Stimulated activated CD4-positive, alpha-beta T cell treated with anti-CD3 and anti-CD28 coated beads, Interleukin-4, amount 100 ng/mL, for 1 hour (primary cell): ENCODE data around the gene TAF3.

Experiments used
- DNase-seq: peaks from one replicate; pipeline ENCODE4 v3.0.0-alpha.2; 2020

The TAF3 gene

DNA sequence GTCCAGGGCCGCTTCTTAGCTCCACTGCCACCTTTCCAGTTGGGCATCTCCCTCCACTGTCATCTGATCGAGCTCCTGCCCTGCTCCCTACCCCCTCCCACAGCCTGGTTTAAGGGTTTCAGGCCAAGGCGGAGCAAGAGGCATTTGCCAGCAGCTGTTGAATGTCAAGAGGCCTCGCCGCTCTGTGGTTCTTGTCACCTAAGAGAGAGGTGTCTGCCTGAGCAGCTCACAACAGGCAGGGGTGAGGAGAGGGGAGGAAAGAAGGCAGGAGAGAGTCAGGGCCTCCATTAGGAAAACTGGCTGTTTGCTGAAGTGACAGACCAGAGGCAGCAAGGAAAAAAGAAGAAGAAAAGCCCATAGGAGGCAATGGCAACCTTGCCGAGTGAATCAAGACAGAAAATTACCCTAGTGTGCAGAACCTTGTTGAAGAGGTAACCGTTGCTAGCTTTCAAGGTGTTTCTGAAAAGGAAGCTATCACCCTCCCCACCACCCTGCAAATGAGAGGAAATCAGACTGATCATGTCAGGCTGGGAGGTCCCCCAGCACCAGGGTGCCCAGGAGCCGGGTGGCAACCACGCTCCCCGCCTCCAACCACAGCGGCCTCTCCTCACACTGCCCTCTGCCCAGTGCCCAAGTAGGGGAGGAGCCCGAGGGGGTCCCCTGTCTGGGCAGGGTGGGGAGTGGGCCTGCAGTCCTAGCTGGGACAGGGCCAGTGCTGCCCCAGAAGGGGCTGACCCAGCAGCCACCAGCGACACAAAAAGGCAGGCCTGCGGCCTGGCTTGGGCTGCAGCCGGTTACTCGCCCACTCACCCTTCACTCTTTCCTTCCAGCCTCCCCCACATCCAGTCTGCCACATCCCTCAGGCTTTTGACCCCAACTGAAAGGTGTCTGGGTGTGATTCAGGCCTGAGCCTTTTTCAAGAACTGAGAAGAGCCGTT, 243.2 kb downstream of the TAF3 start:
- peak; percentile 41 for DNase-seq

- DNase-seq, result no peak
Measured at GRCh38 chr10:8063128-8063908, 245.0 kb downstream of the TAF3 start.

- DNase-seq, result no peak
Measured at GRCh38 chr10:8063935-8064334, 245.6 kb downstream of the TAF3 start.

DNA sequence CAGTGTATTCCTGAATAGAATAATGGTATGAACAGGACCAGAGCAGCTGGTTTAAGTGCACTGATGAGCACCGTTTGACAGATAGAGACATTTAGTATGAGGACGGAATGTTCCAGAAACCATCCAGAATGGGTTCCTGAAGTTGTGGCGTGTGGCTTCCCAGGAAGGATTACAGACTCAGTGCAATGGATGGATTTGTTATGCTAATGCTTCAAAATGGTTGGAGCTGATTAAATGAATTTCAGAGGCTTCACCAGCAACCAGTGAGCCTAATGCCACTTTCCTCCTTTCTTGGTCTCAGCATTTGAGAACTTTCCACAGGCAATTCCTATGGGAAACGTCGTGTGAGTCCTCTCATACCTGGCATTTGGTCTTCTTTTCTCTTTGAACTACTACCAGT, 246.1 kb downstream of the TAF3 start:
- no peak for DNase-seq

DNA sequence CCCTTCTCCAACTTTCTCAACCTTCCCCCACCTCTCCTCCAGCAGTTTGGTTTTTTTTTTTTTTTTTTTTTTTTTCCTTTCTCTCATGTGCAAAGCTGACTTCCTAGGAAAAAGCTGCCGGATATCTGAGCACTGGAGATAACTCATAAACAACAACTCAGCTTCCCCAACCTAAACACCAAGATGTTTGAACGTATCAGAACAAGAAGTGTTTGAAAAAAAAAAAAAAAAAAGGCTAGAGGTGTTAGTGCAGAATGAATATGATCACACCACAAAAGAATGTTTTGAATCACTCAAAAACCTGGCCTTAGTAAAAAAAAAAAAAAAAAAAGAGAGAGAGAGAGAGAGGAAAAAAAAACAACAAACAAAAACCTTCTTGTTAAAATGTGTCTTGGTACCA, 247.3 kb downstream of the TAF3 start:
- DNase-seq, result no peak

DNA sequence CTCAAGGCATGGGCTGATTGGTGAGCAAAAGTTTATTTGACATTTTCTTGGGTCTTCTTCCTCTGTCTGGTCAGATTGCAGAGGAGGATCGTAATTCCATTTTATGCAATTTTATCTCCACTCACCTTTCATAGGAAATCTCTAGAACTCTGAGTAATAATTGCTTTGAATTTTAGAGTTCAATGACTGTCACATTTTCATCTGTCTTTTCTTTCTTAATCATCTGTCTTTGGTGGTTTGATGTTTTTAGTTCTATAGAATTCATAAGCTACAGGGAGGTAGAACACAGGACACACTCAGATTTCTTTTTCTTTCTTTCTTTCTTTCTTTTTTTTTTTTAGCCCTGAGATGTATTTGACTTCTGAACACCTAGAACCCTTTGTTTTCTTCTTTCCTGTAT, 247.8 kb downstream of the TAF3 start:
- no peak for DNase-seq
